NOMO-1 treated with dmso at 0.1 percent for 144 hours (cell line): ENCODE data around the gene RXYLT1.
A peak's percentile ranks its signal among the peaks of the same experiment; 100 is the strongest.
"Not testable (repeated sequence)": the region's sequence is repeated elsewhere in the genome, so short reads cannot be mapped to it uniquely, and the experiment has no call there.

ENCODE experiments used
- DNase-seq: peaks from one replicate; lab custom pipeline; 2025; ENCODE audit not compliant: unreplicated experiment; lab: John Stamatoyannopoulos, UW

The RXYLT1 gene

DNA sequence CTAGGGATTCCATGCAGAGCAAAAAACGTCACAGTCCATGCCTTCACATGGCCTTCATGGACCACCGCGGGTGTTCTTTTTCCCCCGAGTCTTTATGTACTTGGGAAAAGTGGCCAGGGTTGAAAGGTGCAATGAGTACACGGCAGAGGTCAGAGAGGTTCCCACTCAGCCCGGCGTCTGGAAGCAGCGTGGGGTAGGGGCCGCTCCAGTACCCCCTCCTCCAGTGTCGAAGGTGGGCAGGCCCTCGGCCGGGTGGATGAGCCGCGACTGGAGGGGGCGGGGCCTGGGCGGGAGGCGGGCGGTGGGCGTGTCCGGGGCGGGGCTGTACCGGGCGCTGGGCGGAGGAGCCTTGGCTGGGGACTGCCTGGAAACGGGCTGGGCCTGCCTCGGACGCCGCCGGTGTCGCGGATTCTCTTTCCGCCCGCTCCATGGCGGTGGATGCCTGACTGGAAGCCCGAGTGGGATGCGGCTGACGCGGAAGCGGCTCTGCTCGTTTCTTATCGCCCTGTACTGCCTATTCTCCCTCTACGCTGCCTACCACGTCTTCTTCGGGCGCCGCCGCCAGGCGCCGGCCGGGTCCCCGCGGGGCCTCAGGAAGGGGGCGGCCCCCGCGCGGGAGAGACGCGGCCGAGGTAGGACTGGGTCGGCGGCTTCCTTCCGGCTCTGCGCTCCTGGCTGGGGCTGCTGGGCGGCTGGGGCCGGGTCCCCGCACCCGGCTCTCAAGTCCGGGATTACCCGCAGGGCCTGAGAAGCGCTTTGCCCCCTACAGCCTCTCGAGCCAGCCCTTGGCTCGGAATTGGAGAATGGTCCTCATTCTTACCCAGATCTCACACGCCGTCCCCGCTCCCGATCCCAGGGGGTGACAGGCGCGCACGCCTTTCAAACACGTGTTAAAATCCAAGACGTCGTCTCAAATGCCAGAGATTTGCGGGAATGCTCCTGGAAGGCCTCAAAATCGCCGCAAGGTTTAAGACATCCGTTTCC is at the start of gene RXYLT1:
Gene RXYLT1 (plus strand): TSS at position 412 of the 984 bp plus-strand sequence. CDS start 52 bp downstream, at position 464.
- DNase-seq, result peak; percentile 78

GRCh38 chr12:63732779-63733178 is 46.9 kb upstream of the RXYLT1 start:
- not testable (repeated sequence) for DNase-seq

DNA sequence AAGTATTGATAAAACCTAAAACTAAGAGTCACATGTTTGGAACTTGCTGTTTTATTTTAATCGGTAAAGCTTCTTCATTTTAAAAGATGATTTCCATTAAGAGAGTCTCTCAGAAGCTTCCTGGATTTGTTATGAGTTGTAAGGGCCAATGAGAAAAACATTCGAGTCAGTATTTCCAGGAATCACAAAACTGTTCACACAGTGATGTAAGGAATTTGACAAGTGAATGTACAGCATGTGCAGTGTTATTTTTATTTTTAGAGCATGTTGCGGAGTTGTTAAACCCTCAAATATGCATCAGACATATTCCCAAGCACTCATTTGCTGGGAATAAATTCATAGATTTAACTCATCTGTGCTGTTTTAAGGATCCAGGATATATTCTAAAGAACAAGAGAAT is 46.1 kb upstream of the RXYLT1 start:
- not testable (repeated sequence) for DNase-seq

GRCh38 chr12:63740551-63740950 is 39.2 kb upstream of the RXYLT1 start:
- not testable (repeated sequence) for DNase-seq

GRCh38 chr12:63741431-63741830 is 38.3 kb upstream of the RXYLT1 start:
- not testable (repeated sequence) for DNase-seq

- DNase-seq, result not testable (repeated sequence)
Observed at GRCh38 chr12:63744110-63744509, 35.6 kb upstream of the RXYLT1 start.

- DNase-seq, result not testable (repeated sequence)
Observed at GRCh38 chr12:63746470-63746869, 33.2 kb upstream of the RXYLT1 start.

DNA sequence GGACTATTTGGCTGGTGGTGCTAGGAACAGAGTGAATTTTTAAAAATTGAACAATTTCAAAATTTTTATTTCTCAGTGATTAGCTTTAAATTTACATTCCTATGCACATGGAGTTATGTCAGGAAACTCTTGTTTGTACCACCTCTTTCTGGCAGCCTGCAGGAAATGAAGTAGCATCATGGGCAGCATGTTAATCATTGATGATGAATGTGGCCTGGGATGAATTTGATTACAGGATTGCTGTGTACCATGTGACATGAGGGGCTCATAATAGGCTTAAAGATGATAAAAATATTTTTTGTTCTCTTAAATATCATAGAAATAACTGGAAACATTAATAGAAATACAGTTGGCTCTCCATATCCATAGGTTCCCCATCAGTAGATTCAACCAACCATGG is 32.6 kb upstream of the RXYLT1 start:
- not testable (repeated sequence) for DNase-seq

- no peak for DNase-seq
Observed at GRCh38 chr12:63747553-63747952, 32.2 kb upstream of the RXYLT1 start.

- DNase-seq, result no peak
Observed at GRCh38 chr12:63752283-63752682, 27.4 kb upstream of the RXYLT1 start.

DNA sequence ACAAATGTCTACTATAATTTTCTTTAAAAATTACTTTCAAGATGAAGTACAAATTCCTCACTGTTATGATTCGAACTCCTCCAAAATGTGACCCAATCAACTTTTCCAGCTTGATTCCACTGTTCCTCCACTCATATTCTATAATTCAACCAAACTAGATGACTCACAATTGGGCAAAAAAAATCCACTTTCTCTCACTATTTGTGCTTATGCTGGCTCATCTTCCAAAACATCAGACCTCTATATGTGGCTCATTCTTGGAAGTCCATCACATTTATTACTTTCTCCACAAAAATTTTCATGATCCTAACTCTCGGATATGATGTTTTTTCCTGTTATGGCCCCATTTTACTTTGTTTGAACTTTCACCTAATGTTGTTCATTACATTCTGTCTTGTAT is 26.9 kb upstream of the RXYLT1 start:
- DNase-seq, result no peak

- no peak for DNase-seq
Observed at GRCh38 chr12:63753743-63754142, 26.0 kb upstream of the RXYLT1 start.

GRCh38 chr12:63764481-63764880 is 15.2 kb upstream of the RXYLT1 start:
- no peak for DNase-seq

GRCh38 chr12:63766498-63766897 is 13.2 kb upstream of the RXYLT1 start:
- DNase-seq, result no peak

DNA sequence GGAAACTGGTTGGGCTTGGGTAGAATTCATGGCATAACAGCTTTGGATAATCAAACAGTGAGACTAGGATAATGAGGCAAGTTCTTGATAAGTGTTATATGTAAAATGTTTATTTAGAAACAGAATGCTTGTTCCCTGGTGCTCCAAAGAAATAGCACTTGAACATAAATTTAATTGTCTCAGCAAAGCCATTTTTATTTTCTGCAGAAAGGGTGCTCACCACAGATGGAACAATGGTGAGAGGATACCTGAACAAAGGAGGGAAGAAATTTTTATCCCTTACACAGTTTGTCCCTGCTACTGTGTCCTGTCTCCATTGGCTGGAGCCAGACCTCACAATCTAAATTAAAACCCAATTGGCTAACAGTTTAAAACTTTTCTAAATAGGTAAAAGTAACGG is 9.3 kb upstream of the RXYLT1 start:
- DNase-seq, result no peak

GRCh38 chr12:63777340-63777739 is 2.4 kb upstream of the RXYLT1 start:
- peak; percentile 26 for DNase-seq

DNA sequence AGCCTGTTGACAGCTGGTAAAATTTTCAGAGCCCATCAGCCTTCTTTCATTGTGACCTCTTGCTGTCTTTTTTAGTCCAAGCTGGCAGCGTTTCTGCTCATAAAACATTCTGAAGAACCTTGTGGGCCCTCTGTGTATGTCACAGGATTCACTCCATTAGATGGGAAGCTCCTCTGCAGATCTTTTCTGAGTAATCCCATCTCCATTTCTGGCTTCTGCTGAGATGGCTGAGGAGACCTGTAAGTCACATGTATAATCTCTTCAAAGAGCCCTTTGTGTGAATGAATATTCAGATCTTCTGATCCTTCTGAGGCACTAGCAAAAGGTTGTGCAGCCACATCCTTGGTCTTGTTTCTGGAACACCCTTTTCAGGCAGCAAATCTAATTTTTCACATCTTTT is 2.8 kb downstream of the RXYLT1 start:
- no peak for DNase-seq

GRCh38 chr12:63787306-63787705 is 7.6 kb downstream of the RXYLT1 start:
- DNase-seq, result no peak

GRCh38 chr12:63790608-63790945 is 10.9 kb downstream of the RXYLT1 start:
- DNase-seq, result no peak

DNA sequence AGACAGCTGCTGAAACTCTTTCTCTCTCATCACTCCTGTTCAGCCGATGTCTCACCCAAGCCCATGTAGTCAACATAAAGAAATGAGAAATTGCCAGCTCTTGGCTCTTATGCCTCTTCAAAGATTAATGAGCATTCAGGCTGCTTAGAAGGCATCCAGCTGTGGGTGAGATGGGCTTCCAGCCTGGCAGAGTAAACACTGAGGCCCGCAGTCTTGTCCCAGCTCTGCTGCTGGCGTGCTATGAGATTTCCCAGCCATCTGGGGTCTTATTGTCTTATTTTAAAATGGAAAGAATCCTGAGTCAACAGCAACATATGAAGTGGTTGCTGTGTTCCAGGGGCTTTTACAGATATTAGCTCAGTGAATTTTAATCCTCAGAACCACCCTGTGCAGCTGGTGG is 12.6 kb downstream of the RXYLT1 start:
- DNase-seq, result no peak

DNA sequence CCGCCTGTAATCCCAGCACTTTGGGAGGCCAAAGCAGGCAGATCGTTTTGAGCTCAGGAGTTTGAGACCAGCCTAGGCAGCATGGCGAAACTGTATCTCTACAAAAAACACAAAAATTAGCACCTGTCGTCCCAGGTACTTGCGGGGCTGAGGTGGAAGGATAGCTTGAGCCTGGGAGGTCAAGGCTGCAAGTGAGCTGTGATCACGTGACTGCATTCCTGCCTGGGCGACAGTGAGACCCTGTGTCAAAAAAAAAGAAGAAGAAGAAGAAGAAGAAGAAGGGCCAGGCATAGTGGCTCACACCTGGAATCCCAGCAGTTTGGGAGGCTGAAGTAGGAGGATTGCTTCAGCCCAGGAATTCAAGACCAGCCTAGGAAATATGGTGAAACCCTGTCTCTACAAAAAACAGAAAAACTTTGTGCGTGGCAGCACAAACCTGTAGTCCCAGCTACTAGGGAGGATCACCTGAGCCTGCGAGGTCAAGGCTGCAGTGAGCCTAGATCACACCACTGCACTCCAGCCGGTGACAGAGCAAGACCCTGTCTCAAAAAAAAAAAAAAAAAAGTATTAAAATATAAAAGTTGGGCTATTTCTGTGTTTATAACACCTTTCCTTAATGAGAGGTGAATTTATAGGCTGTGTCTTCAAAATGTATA is 15.5 kb downstream of the RXYLT1 start:
- no peak for DNase-seq

DNA sequence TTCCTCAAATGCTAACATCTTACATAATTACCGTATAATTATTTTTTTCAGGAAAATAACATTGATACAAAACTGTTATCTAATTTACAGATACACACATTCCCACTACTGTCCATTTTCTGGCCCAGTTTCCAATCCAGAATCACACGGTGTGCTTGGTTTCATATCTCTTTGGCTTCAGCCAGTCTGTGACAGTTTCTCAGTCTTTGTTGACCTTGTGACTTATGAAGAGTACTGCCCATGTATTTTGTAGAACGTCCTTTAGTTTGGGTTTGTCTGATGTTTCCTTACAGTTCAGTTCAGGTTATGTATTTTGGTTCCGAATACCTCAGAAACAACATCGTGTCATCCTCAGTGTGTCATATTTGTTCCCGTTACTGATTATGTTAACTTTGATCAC is 16.2 kb downstream of the RXYLT1 start:
- no peak for DNase-seq
